ENCODE measurements around the gene FNDC5.

FNDC5 gene

DNA sequence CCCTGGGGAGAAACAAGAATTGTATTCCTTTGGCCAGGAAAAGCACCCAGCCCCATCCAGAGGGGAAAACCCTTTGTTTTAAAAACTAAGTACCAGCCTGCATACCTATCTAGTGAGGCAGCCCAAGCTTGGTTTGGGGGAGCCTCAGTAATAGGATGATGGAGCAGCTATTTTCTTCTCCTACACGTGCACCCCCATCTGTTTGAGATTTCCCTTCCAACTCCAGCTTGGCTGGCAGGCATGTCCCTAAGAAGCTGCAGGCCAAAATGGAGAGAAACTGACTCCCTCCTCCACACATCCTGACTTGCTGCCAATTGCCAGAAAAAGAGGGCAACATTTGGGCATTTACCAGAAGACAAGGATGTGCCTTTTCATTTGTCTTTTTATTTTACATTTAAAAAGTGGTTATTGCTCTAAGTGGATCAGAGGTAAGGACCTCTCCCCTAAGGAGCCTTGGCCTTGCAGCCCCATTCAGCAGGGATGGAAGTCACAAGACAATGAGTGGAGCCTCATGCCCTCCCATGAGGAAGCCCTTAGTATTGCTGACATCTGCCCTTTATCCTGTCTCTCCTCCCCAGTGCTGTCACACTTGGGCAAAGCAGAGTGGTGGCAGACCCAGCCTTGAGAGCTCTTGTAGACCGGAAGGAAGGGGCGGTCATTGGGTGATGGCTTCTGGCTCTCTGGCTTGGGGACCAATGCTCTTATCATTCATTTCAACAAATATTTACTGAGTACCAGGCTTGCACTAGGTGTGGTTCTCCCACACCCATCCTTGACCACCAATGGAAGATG is 8.6 kb downstream of the FNDC5 start:
- ATAC-seq, result no peak
- TF ChIP-seq, protein P1, sequence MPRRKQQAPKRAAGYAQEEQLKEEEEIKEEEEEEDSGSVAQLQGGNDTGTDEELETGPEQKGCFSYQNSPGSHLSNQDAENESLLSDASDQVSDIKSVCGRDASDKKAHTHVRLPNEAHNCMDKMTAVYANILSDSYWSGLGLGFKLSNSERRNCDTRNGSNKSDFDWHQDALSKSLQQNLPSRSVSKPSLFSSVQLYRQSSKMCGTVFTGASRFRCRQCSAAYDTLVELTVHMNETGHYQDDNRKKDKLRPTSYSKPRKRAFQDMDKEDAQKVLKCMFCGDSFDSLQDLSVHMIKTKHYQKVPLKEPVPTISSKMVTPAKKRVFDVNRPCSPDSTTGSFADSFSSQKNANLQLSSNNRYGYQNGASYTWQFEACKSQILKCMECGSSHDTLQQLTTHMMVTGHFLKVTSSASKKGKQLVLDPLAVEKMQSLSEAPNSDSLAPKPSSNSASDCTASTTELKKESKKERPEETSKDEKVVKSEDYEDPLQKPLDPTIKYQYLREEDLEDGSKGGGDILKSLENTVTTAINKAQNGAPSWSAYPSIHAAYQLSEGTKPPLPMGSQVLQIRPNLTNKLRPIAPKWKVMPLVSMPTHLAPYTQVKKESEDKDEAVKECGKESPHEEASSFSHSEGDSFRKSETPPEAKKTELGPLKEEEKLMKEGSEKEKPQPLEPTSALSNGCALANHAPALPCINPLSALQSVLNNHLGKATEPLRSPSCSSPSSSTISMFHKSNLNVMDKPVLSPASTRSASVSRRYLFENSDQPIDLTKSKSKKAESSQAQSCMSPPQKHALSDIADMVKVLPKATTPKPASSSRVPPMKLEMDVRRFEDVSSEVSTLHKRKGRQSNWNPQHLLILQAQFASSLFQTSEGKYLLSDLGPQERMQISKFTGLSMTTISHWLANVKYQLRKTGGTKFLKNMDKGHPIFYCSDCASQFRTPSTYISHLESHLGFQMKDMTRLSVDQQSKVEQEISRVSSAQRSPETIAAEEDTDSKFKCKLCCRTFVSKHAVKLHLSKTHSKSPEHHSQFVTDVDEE (CRISPR knock-in tag; IDR thresholded peaks at IDR 0.05), result no peak
- TF ChIP-seq, protein P2, sequence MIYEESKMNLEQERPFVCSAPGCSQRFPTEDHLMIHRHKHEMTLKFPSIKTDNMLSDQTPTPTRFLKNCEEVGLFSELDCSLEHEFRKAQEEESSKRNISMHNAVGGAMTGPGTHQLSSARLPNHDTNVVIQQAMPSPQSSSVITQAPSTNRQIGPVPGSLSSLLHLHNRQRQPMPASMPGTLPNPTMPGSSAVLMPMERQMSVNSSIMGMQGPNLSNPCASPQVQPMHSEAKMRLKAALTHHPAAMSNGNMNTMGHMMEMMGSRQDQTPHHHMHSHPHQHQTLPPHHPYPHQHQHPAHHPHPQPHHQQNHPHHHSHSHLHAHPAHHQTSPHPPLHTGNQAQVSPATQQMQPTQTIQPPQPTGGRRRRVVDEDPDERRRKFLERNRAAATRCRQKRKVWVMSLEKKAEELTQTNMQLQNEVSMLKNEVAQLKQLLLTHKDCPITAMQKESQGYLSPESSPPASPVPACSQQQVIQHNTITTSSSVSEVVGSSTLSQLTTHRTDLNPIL (CRISPR knock-in tag; IDR thresholded peaks at IDR 0.05; ENCODE audit: low read depth), result no peak
- TF ChIP-seq, protein P3, sequence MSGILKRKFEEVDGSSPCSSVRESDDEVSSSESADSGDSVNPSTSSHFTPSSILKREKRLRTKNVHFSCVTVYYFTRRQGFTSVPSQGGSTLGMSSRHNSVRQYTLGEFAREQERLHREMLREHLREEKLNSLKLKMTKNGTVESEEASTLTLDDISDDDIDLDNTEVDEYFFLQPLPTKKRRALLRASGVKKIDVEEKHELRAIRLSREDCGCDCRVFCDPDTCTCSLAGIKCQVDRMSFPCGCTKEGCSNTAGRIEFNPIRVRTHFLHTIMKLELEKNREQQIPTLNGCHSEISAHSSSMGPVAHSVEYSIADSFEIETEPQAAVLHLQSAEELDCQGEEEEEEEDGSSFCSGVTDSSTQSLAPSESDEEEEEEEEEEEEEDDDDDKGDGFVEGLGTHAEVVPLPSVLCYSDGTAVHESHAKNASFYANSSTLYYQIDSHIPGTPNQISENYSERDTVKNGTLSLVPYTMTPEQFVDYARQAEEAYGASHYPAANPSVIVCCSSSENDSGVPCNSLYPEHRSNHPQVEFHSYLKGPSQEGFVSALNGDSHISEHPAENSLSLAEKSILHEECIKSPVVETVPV (CRISPR knock-in tag; IDR thresholded peaks at IDR 0.05), result no peak
- no peak for TF ChIP-seq ZC3H10 (CRISPR knock-in tag; IDR thresholded peaks at IDR 0.05)
- TF ChIP-seq PPARA (CRISPR knock-in tag; IDR thresholded peaks at IDR 0.05; ENCODE audit: borderline replicate concordance), result no peak
- no peak for TF ChIP-seq ZNF565 (CRISPR knock-in tag; conservative IDR thresholded peaks at IDR 0.05; ENCODE audit: low read depth)
- no peak for TF ChIP-seq RARB (CRISPR knock-in tag; IDR thresholded peaks at IDR 0.05)
- TF ChIP-seq ZNF70 (CRISPR knock-in tag; IDR thresholded peaks at IDR 0.05), result no peak

DNA sequence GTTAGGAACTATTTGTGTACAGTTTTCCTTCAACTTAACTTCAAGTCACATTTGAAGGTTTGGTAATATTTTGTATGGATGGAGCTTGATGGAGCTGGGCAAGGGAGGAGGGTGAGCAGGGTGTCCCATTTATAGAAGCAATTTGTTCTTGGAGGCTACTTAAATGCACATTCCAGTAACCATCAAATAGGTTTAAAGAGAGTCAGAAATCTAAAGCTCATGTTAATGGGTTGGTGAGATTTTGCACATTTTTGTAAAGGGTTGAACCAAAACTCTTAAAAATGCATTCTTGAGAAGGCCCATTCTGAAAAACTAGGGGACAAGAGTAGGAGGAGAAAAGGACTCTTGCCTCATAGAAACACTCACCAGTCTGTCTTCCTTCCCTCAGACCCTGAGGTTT is 10.1 kb downstream of the FNDC5 start:
- ATAC-seq, result no peak
- TF ChIP-seq, protein P4, sequence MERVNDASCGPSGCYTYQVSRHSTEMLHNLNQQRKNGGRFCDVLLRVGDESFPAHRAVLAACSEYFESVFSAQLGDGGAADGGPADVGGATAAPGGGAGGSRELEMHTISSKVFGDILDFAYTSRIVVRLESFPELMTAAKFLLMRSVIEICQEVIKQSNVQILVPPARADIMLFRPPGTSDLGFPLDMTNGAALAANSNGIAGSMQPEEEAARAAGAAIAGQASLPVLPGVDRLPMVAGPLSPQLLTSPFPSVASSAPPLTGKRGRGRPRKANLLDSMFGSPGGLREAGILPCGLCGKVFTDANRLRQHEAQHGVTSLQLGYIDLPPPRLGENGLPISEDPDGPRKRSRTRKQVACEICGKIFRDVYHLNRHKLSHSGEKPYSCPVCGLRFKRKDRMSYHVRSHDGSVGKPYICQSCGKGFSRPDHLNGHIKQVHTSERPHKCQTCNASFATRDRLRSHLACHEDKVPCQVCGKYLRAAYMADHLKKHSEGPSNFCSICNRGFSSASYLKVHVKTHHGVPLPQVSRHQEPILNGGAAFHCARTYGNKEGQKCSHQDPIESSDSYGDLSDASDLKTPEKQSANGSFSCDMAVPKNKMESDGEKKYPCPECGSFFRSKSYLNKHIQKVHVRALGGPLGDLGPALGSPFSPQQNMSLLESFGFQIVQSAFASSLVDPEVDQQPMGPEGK (CRISPR knock-in tag; IDR thresholded peaks at IDR 0.05; ENCODE audit: borderline replicate concordance), result no peak
- TF ChIP-seq, protein P5, sequence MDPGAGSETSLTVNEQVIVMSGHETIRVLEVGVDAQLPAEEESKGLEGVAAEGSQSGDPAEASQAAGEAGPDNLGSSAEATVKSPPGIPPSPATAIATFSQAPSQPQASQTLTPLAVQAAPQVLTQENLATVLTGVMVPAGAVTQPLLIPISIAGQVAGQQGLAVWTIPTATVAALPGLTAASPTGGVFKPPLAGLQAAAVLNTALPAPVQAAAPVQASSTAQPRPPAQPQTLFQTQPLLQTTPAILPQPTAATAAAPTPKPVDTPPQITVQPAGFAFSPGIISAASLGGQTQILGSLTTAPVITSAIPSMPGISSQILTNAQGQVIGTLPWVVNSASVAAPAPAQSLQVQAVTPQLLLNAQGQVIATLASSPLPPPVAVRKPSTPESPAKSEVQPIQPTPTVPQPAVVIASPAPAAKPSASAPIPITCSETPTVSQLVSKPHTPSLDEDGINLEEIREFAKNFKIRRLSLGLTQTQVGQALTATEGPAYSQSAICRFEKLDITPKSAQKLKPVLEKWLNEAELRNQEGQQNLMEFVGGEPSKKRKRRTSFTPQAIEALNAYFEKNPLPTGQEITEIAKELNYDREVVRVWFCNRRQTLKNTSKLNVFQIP (CRISPR knock-in tag; IDR thresholded peaks at IDR 0.05; ENCODE audit: borderline replicate concordance, low read depth), result no peak
- TF ChIP-seq ZNF8 (CRISPR knock-in tag; IDR thresholded peaks at IDR 0.05) (no peak), OSR1 (CRISPR knock-in tag; IDR thresholded peaks at IDR 0.05) (no peak), CSDC2 (CRISPR knock-in tag; IDR thresholded peaks at IDR 0.05) (no peak), ISL1 (CRISPR knock-in tag; IDR thresholded peaks at IDR 0.05) (no peak), ZNF565 (CRISPR knock-in tag; conservative IDR thresholded peaks at IDR 0.05; ENCODE audit: low read depth) (no peak), ZFP30 (CRISPR knock-in tag; IDR thresholded peaks at IDR 0.05) (no peak), TCF4 (CRISPR knock-in tag; IDR thresholded peaks at IDR 0.05; ENCODE audit: borderline replicate concordance) (no peak), BACH2 (CRISPR knock-in tag; IDR thresholded peaks at IDR 0.05; ENCODE audit: borderline replicate concordance) (no peak)
- TF ChIP-seq, protein P3 (CRISPR knock-in tag; IDR thresholded peaks at IDR 0.05), result no peak
- TF ChIP-seq, protein P2 (CRISPR knock-in tag; IDR thresholded peaks at IDR 0.05; ENCODE audit: low read depth), result no peak
